HepG2 (cell line): ENCODE measurements around the gene SSNA1.

Experiments
- CTCF ChIP-seq: sonication (generic); formaldehyde crosslinking; IDR thresholded peaks from 2 replicates; pipeline ENCODE4 v1.5.0; 2020; ENCODE audit warnings: mild to moderate bottlenecking, missing genetic modification reagents, moderate library complexity
- E2F5 ChIP-seq: sonication (generic); formaldehyde crosslinking; conservative IDR thresholded peaks from 2 replicates; pipeline ENCODE4 v1.4.0; 2020; ENCODE audit warnings: missing genetic modification reagents
- KDM5A ChIP-seq: fragments of 200-600 bp; sonication (generic); IDR thresholded peaks from 2 replicates; pipeline ENCODE4 v1.7.0; 2018; ENCODE audit warnings: antibody characterized with exemption, mild to moderate bottlenecking, low read length, borderline replicate concordance
- POLR2A ChIP-seq, 2 experiments: IDR thresholded peaks; 2 replicates each; pipeline ENCODE4 v1.6.1; 2011; ENCODE audit warnings: low read depth in 2 of 2, low read length in 2 of 2, mild to moderate bottlenecking in 1 of 2, moderate library complexity in 1 of 2; ENCODE audit not compliant: insufficient read depth in 1 of 2
- RAD51 ChIP-seq: fragments of 450-650 bp; IDR thresholded peaks from 2 replicates; pipeline ENCODE4 v1.6.1; 2016; ENCODE audit warnings: borderline replicate concordance
- RFX5 ChIP-seq: IDR thresholded peaks from 2 replicates; pipeline ENCODE4 v1.6.1; 2011; ENCODE audit warnings: low read depth, low read length, improper control_type of control experiment
- TCF12 ChIP-seq, 2 experiments: fragments of 450-650 bp in 1 of 2; sonication (generic) in 1 of 2; formaldehyde crosslinking in 1 of 2; IDR thresholded peaks; 2 replicates each; pipeline versions ENCODE4 v1.6.1 to v1.8.0; 2017 to 2022; ENCODE audit warnings: antibody characterized with exemption in 1 of 2, mild to moderate bottlenecking in 1 of 2, missing genetic modification reagents in 1 of 2, moderate library complexity in 1 of 2
- USF2 ChIP-seq, 2 experiments: sonication (generic) in 1 of 2; formaldehyde crosslinking in 1 of 2; IDR thresholded peaks; 2 replicates each; pipeline versions ENCODE4 v1.5.1 to v1.6.1; 2011 to 2020; ENCODE audit warnings: borderline replicate concordance in 1 of 2, low read depth in 1 of 2, low read length in 1 of 2, mild to moderate bottlenecking in 1 of 2, missing genetic modification reagents in 1 of 2, moderate library complexity in 1 of 2
- ZNF251 ChIP-seq: sonication (generic); formaldehyde crosslinking; IDR thresholded peaks from 2 replicates; pipeline ENCODE4 v1.9.0; 2021; ENCODE audit warnings: mild to moderate bottlenecking, missing genetic modification reagents
- ZNF670 ChIP-seq: sonication (generic); formaldehyde crosslinking; IDR thresholded peaks from 2 replicates; pipeline ENCODE4 v1.8.0; 2022; ENCODE audit warnings: mild to moderate bottlenecking, missing genetic modification reagents, borderline replicate concordance
- TF ChIP-seq, protein P1 (sequence below): conservative IDR thresholded peaks from 2 replicates; pipeline ENCODE4 v1.6.1; 2018; ENCODE audit warnings: missing genetic modification reagents

DNA sequence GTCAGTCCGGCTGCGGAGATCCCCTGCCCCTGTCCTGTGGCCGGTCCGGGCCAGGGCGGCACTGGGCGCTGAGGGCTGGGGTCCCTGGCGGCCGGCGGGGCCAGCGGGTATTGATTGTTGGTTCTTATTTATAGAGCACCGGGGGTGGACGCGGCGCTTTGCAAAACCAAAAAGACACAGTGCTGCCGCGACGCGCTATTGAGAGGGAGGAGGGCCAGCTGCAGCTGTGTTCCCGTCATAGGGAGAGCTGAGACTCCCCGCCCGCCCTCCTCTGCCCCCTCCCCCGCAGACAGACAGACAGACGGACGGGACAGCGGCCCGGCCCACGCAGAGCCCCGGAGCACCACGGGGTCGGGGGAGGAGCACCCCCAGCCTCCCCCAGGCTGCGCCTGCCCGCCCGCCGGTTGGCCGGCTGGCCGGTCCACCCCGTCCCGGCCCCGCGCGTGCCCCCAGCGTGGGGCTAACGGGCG lies 21.2 kb upstream of the SSNA1 start:
- TF ChIP-seq E2F5 (CRISPR knock-in tag), result no peak
- no peak for TF ChIP-seq CTCF
- no peak for TF ChIP-seq RAD51
- no peak for TF ChIP-seq USF2 (IDR thresholded peaks at IDR 0.05; ENCODE audit: low read depth, low read length)
- TF ChIP-seq USF2 (CRISPR knock-in tag; IDR thresholded peaks at IDR 0.05; ENCODE audit: borderline replicate concordance), result no peak
- no peak for TF ChIP-seq KDM5A
- TF ChIP-seq ZNF670 (CRISPR knock-in tag), result no peak
- TF ChIP-seq POLR2A (IDR thresholded peaks at IDR 0.05; ENCODE audit: insufficient read depth in 1 of 2, low read depth in 2 of 2, low read length in 2 of 2), result no peak
- no peak for TF ChIP-seq ZNF251 (CRISPR knock-in tag)
- TF ChIP-seq, protein P1, sequence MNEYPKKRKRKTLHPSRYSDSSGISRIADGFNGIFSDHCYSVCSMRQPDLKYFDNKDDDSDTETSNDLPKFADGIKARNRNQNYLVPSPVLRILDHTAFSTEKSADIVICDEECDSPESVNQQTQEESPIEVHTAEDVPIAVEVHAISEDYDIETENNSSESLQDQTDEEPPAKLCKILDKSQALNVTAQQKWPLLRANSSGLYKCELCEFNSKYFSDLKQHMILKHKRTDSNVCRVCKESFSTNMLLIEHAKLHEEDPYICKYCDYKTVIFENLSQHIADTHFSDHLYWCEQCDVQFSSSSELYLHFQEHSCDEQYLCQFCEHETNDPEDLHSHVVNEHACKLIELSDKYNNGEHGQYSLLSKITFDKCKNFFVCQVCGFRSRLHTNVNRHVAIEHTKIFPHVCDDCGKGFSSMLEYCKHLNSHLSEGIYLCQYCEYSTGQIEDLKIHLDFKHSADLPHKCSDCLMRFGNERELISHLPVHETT (CRISPR knock-in tag), result no peak
- TF ChIP-seq TCF12 (IDR thresholded peaks at IDR 0.05), result no peak
- no peak for TF ChIP-seq TCF12 (CRISPR knock-in tag; IDR thresholded peaks at IDR 0.05)
- TF ChIP-seq RFX5, result no peak
